DND-41 (cell line): Measurements from ENCODE around the gene OBP2B.

Experiments
- ATAC-seq: fragments of 200-7000 bp; cut with Tn5 transposase; 3 replicates; pipeline ENCODE4 v1.9.1; 2021; ENCODE audit warnings: low read depth; ENCODE audit not compliant: insufficient read depth
- DNase-seq: peaks from one replicate; pipeline ENCODE4 v3.0.0-alpha.2; 2020
- H2AFZ ChIP-seq: 2 replicates; pipeline ENCODE4 v1.6.0; 2012; ENCODE audit warnings: low read depth, low read length
- H3K27ac ChIP-seq: 2 replicates; pipeline ENCODE4 v1.5.1; 2012; ENCODE audit warnings: low read length, inconsistent platforms
- H3K27me3 ChIP-seq: fragments of 200-600 bp; sonication (generic); 2 replicates; pipeline ENCODE4 v1.6.0; 2012; ENCODE audit warnings: low read length, mild to moderate bottlenecking, inconsistent platforms; ENCODE audit not compliant: insufficient read depth, poor library complexity
- H3K36me3 ChIP-seq: 2 replicates; pipeline ENCODE4 v1.5.1; 2012; ENCODE audit warnings: low read length, inconsistent platforms; ENCODE audit not compliant: insufficient read depth
- H3K4me1 ChIP-seq: 2 replicates; pipeline ENCODE4 v1.5.1; 2012; ENCODE audit warnings: mild to moderate bottlenecking, low read length; ENCODE audit not compliant: insufficient read depth
- H3K4me2 ChIP-seq: 2 replicates; pipeline ENCODE4 v1.6.0; 2012; ENCODE audit warnings: mild to moderate bottlenecking, moderate library complexity, low read length, inconsistent platforms; ENCODE audit not compliant: insufficient read depth
- H3K4me3 ChIP-seq, 2 experiments: fragments of 200-600 bp in 1 of 2; shearing (Covaris generic) in 1 of 2; 2 replicates each; pipeline ENCODE4 v1.5.1; 2012 to 2016; ENCODE audit warnings: inconsistent platforms in 2 of 2, low read length in 2 of 2, mild to moderate bottlenecking in 2 of 2, low read depth in 1 of 2, moderate library complexity in 1 of 2
- H3K79me2 ChIP-seq: 2 replicates; pipeline ENCODE4 v1.6.0; 2012; ENCODE audit warnings: low read length, inconsistent platforms; ENCODE audit not compliant: insufficient read depth
- H3K9ac ChIP-seq: 2 replicates; pipeline ENCODE4 v1.6.0; 2012; ENCODE audit warnings: low read depth, mild to moderate bottlenecking, inconsistent platforms, low read length, moderate library complexity
- H3K9me3 ChIP-seq: 2 replicates; pipeline ENCODE4 v1.5.1; 2012; ENCODE audit warnings: low read length, moderate library complexity, mild to moderate bottlenecking, inconsistent platforms; ENCODE audit not compliant: insufficient read depth, severe bottlenecking
- H4K20me1 ChIP-seq: 2 replicates; pipeline ENCODE4 v1.6.0; 2012; ENCODE audit warnings: low read length; ENCODE audit not compliant: insufficient read depth
- CTCF ChIP-seq: IDR thresholded peaks from 2 replicates; pipeline ENCODE4 v1.5.1; 2012; ENCODE audit warnings: borderline replicate concordance, low read length, moderate library complexity, mild to moderate bottlenecking; ENCODE audit not compliant: poor library complexity, severe bottlenecking; ENCODE audit errors: extremely low read depth
- EZH2 ChIP-seq: IDR thresholded peaks from 3 replicates; pipeline ENCODE4 v1.6.1; 2012; ENCODE audit warnings: borderline replicate concordance, low read depth, mild to moderate bottlenecking, moderate library complexity, low read length, inconsistent platforms; ENCODE audit not compliant: severe bottlenecking

Gene OBP2B

GRCh38 chr9:133166392-133166791, 42.7 kb downstream of the OBP2B start:
- no peak overlapping the region for H3K27ac ChIP-seq
- no peak overlapping the region for H3K4me3 ChIP-seq
- no peaks in the 10 kb centered on the region for H3K27me3 ChIP-seq
- no peaks in the 10 kb centered on the region for H3K79me2 ChIP-seq
- no peak overlapping the region for H2AFZ ChIP-seq
- H4K20me1 ChIP-seq, result no peaks in the 10 kb centered on the region
- no peak overlapping the region for H3K9ac ChIP-seq
- TF ChIP-seq CTCF, result no peak
- no peak for TF ChIP-seq EZH2
- DNase-seq, result no peak
- H3K36me3 ChIP-seq, result no peaks in the 10 kb centered on the region
- no peaks in the 10 kb centered on the region for H3K9me3 ChIP-seq
- no peak overlapping the region for H3K4me2 ChIP-seq
- ATAC-seq, result no peak
- peaks cover 10% of the 10 kb centered on the region for H3K4me1 ChIP-seq

- Histone ChIP-seq H3K27me3 (no peaks in the 10 kb centered on the region), H3K9ac (no peak overlapping the region), H3K79me2 (no peaks in the 10 kb centered on the region), H3K9me3 (no peaks in the 10 kb centered on the region), H3K4me1 (peaks cover 10% of the 10 kb centered on the region), H3K4me2 (no peak overlapping the region), H4K20me1 (no peaks in the 10 kb centered on the region), H3K36me3 (no peaks in the 10 kb centered on the region), H3K4me3 (no peak overlapping the region), H3K27ac (no peak overlapping the region), H2AFZ (no peak overlapping the region)
- TF ChIP-seq EZH2, result no peak
- no peak for TF ChIP-seq CTCF
- no peak for DNase-seq
- no peak for ATAC-seq
These were observed 43.7 kb downstream of the OBP2B start for GRCh38 chr9:133165452-133165730.

GRCh38 chr9:133164191-133164590, 44.9 kb downstream of the OBP2B start:
- Histone ChIP-seq H3K4me1 (peaks cover 10% of the 10 kb centered on the region), H3K4me3 (no peak overlapping the region), H3K27me3 (no peaks in the 10 kb centered on the region), H3K9me3 (no peaks in the 10 kb centered on the region), H3K9ac (no peak overlapping the region), H3K36me3 (no peaks in the 10 kb centered on the region), H3K27ac (no peak overlapping the region), H4K20me1 (no peaks in the 10 kb centered on the region), H3K4me2 (peak overlapping the region; percentile 64; the same call in 1 of the 2 replicates), H2AFZ (no peak overlapping the region), H3K79me2 (no peaks in the 10 kb centered on the region)
- no peak for ATAC-seq
- DNase-seq, result no peak
- TF ChIP-seq EZH2, result no peak
- TF ChIP-seq CTCF, result no peak

- H3K36me3 ChIP-seq, result no peaks in the 10 kb centered on the region
- peak within 1 kb of the TSS; percentile 64 for H3K4me2 ChIP-seq
- TF ChIP-seq EZH2 (no peak), CTCF (no peak)
- H2AFZ ChIP-seq, result peak within 1 kb of the TSS; percentile 49
- H3K4me1 ChIP-seq, result peaks cover 10% of the 10 kb centered on the region
- H3K27ac ChIP-seq, result no peak within 1 kb of the TSS
- H3K9ac ChIP-seq, result peak within 1 kb of the TSS; percentile 43; the same call in 1 of the 2 replicates
- no peaks in the 10 kb centered on the region for H4K20me1 ChIP-seq
- DNase-seq (peak; percentile 44), ATAC-seq (peak; percentile 75)
- peak within 1 kb of the TSS in 1 of 2 experiments; percentile 46; a peak in 2 of 4 replicates for H3K4me3 ChIP-seq
- H3K27me3 ChIP-seq, result no peaks in the 10 kb centered on the region
- no peaks in the 10 kb centered on the region for H3K79me2 ChIP-seq
- H3K9me3 ChIP-seq, result no peaks in the 10 kb centered on the region
These were observed 45.4 kb downstream of the OBP2B start, which contains the start of gene GBGT1 for GRCh38 chr9:133163504-133164172. TSS of gene GBGT1 (minus strand) at chr9:133163914. CDS start at chr9:133162412, 1,502 bp downstream.
